ENCODE data around the gene PACC1. TPM values are rescaled to one million over a fixed set of nuclear protein-coding genes. Genes with fewer than 3 reads are reported as not detected.

The PACC1 gene
- total RNA-seq, 6 donors from 2014 or later = 3.7 to 10.5 (median 7.8) TPM

GRCh38 chr1:212455401-212455800 is 40.7 kb upstream of the PACC1 start:
- TF ChIP-seq POLR2A (IDR thresholded peaks at IDR 0.05) (no peak), EP300 (IDR thresholded peaks at IDR 0.05) (no peak), POLR2AphosphoS5 (IDR thresholded peaks at IDR 0.05) (no peak), CTCF (IDR thresholded peaks at IDR 0.05) (no peak)
- Histone ChIP-seq H3K27ac (no peak overlapping the region), H3K9me3 (no peaks in the 10 kb centered on the region), H3K4me1 (peaks cover 0 to 14% (median 2%) of the 10 kb centered on the region in 4 donors), H3K27me3 (no peaks in the 10 kb centered on the region), H3K4me3 (no peak overlapping the region), H3K36me3 (no peaks in the 10 kb centered on the region)
- no peak for ATAC-seq (ENCODE audit: low FRiP score in 2 of 2)
- WGBS, 2 donors = 90 to 92% methylated on average over 2 of the region's 2 CpGs
- DNase-seq = no peak

GRCh38 chr1:212454741-212455140 is 40.1 kb upstream of the PACC1 start:
- no peaks in the 10 kb centered on the region for H3K9me3 ChIP-seq
- ATAC-seq (ENCODE audit: low FRiP score in 2 of 2) (no peak), DNase-seq (no peak)
- no peak overlapping the region for H3K27ac ChIP-seq
- 85 to 89% methylated on average over 2 to 3 of the region's 3 CpGs for WGBS, 2 donors
- peaks cover 0 to 14% (median 2%) of the 10 kb centered on the region in 4 donors for H3K4me1 ChIP-seq
- no peak overlapping the region for H3K4me3 ChIP-seq
- H3K27me3 ChIP-seq = no peaks in the 10 kb centered on the region
- TF ChIP-seq CTCF (IDR thresholded peaks at IDR 0.05) (no peak), POLR2AphosphoS5 (IDR thresholded peaks at IDR 0.05) (no peak), POLR2A (IDR thresholded peaks at IDR 0.05) (no peak), EP300 (IDR thresholded peaks at IDR 0.05) (no peak)
- no peaks in the 10 kb centered on the region for H3K36me3 ChIP-seq

- no peak for DNase-seq
- no peak overlapping the region for H3K4me3 ChIP-seq
- H3K27me3 ChIP-seq = no peaks in the 10 kb centered on the region
- no peaks in the 10 kb centered on the region for H3K9me3 ChIP-seq
- 74 to 78% methylated on average over 6 to 12 of the region's 12 CpGs for WGBS, 2 donors
- H3K27ac ChIP-seq = peak overlapping the region in 1 of 4 donors; percentile 17
- ATAC-seq (ENCODE audit: low FRiP score in 2 of 2) = no peak
- no peaks in the 10 kb centered on the region for H3K36me3 ChIP-seq
- TF ChIP-seq POLR2AphosphoS5 (IDR thresholded peaks at IDR 0.05) (no peak), POLR2A (IDR thresholded peaks at IDR 0.05) (no peak), CTCF (IDR thresholded peaks at IDR 0.05) (no peak)
- H3K4me1 ChIP-seq = peaks cover 0 to 14% (median 2%) of the 10 kb centered on the region in 4 donors
Measured at GRCh38 chr1:212453156-212453857, 38.6 kb upstream of the PACC1 start.

GRCh38 chr1:212452323-212453155 is 37.9 kb upstream of the PACC1 start:
- no peaks in the 10 kb centered on the region for H3K36me3 ChIP-seq
- no peak for TF ChIP-seq POLR2A (IDR thresholded peaks at IDR 0.05)
- TF ChIP-seq CTCF (IDR thresholded peaks at IDR 0.05) = no peak
- no peak for TF ChIP-seq POLR2AphosphoS5 (IDR thresholded peaks at IDR 0.05)
- no peak for TF ChIP-seq EP300 (IDR thresholded peaks at IDR 0.05)
- peaks cover 0 to 14% (median 2%) of the 10 kb centered on the region in 4 donors for H3K4me1 ChIP-seq
- no peaks in the 10 kb centered on the region for H3K27me3 ChIP-seq
- DNase-seq = no peak
- peak in 1 of 2 donors; percentile 51 for ATAC-seq (ENCODE audit: low FRiP score in 2 of 2)
- no peaks in the 10 kb centered on the region for H3K9me3 ChIP-seq
- peak overlapping the region in 1 of 4 donors; percentile 17 for H3K27ac ChIP-seq
- no peak overlapping the region for H3K4me3 ChIP-seq
- 60% methylated on average over 14 to 15 of the region's 15 CpGs for WGBS, 2 donors

All from upper lobe of left lung (tissue), 6 donors.